SHP77 treated with DMSO at 0.1 percent for 48 hours (cell line): ENCODE measurements around the gene LRP1B.
"Not testable (repeated sequence)": the region's sequence is repeated elsewhere in the genome, so short reads cannot be mapped to it uniquely, and the experiment has no call there.

ENCODE experiments used
- DNase-seq: peaks from one replicate; lab custom pipeline; 2025; lab: John Stamatoyannopoulos, UW

LRP1B gene

DNA sequence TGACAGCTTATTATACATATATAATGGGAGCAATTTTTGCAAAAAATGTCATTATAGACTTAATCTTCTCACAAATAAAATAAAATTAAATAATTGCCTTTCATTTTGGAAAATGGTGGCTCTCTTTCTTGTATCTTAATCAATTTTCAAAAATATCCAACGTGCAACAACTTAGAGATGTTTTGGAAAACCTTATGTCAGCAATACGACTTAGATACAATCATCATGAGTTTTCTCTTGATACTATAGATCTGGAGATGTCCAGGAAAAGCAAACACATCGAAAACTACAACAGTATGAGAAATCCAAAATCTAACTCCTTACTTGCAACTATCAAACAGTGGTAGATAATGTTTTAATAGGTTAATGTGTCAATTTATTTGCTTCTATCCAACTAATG, 1529.0 kb downstream of the LRP1B start:
- DNase-seq = no peak

DNA sequence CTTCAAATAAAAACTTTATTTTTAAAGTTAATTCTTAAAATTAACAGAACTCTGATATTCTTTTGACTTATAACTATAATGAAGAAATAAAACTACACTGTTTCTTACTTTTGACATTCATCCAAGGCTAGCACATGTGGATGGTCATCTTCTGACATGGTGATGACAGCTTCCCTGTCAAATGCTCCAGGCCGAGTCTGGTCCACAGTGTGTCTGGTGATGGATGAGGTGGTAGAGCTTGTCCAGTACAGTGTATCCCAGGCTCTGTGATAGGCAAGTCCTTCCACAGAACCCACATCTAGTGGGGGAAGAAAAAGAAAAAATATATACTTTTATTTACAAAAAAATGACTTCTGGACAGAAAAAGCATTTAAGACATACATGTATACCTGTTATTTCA, 1529.5 kb downstream of the LRP1B start:
- no peak for DNase-seq

GRCh38 chr2:140600116-140600515, 1530.7 kb downstream of the LRP1B start:
- DNase-seq = no peak

GRCh38 chr2:140597836-140598235, 1533.0 kb downstream of the LRP1B start:
- DNase-seq = no peak

- DNase-seq = no peak
These were observed 1533.6 kb downstream of the LRP1B start for GRCh38 chr2:140597205-140597604.

DNA sequence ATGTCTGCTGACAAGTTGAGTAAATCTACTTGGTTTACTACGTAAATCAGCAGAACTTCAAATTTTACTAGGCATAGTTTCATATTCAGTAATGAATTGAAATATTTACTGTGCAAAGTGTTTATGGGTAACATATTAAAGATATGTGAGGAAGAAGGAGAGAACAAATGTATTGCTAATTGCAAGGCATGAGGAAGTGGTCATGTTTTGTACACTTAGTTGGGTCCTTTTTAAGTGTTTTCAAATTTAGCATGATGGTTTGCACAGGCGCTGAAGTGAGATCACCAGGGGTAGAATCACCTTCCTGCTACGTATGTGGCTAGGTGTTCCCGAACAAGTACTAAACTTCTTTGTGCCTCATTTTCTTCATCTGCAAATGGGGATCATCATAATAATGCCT, 1534.4 kb downstream of the LRP1B start:
- no peak for DNase-seq

GRCh38 chr2:140595107-140595506, 1535.7 kb downstream of the LRP1B start:
- no peak for DNase-seq

- DNase-seq = no peak
These were observed 1537.7 kb downstream of the LRP1B start for GRCh38 chr2:140593132-140593531.

DNA sequence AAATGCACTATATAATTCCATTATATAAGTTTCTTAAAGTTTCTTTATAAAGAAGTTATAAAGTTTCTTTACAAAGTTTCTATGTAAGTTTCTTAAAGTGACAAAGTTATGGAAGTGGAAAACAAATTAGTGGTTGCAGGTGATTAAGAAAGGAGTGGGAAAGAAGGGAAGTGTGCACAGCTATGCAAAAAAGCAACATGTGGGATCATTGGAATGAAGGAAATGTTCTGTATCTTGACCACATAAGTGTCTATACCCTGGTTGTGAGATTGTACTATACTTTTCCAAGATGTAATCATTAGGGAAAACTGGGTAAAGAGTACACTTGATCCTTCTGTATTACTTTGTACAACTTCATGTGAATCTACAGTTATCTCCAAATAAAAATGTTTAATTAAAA, 1541.1 kb downstream of the LRP1B start:
- DNase-seq = no peak

DNA sequence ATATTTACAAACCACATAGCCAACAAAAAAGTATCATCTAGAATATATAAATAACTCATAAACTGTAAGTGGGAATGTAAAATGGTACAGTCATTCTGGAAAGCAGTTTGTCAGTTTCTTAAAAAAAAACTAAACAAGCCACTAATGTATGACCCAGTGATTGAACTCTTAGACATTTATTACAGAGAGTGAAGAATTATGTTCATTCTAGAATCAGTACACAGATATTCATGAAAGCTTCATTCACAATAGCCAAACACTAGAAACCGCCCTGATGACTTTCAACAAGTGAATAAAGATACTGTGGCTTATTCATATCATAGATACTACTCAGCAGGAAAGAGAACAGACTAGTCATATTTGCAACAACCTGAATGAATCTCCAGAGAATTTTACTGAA, 1541.5 kb downstream of the LRP1B start:
- no peak for DNase-seq

DNA sequence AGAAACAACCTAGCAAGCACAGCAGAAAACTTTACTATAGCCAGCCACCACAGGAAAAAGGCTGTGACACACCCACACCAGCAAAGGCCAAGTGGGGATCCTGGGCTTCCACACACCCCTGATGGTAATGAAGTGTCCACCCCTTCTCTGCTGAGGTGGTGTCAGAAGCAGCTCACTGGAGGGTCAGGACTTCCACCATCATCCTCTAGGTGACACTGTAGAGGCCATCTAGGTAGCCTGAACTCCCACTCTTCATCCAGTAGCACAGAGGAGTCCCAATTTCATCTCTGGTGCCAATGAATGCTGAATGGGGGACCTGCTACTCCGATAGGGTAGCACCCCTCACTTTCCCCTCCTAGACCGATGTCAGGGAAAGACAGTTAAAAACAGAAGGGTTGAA, 1544.4 kb downstream of the LRP1B start:
- DNase-seq = no peak

- DNase-seq = no peak
These were observed 1545.8 kb downstream of the LRP1B start for GRCh38 chr2:140585016-140585415.

GRCh38 chr2:140584471-140584870, 1546.3 kb downstream of the LRP1B start:
- DNase-seq = no peak

- DNase-seq = peak; percentile 12
These were observed 1550.2 kb downstream of the LRP1B start for GRCh38 chr2:140580532-140581151.

DNA sequence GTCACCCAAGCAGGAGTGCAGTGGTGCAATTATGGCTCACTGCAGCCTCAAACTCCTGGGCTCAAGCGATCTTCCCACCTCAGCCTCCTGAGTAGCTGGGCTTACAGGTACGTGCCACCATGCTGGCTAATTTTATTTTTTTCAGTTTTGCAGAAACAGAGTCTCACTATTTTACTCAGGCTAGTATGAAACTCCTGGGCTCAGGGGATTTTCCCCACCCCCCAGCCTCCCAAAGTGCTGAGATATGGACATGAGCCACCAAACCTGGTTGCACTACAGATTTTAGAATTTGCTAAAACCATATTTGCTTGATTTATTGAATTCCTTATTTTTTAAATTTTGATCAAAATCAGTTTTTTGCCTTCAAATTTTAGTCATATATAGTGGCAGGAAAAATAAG, 1553.4 kb downstream of the LRP1B start:
- no peak for DNase-seq

DNA sequence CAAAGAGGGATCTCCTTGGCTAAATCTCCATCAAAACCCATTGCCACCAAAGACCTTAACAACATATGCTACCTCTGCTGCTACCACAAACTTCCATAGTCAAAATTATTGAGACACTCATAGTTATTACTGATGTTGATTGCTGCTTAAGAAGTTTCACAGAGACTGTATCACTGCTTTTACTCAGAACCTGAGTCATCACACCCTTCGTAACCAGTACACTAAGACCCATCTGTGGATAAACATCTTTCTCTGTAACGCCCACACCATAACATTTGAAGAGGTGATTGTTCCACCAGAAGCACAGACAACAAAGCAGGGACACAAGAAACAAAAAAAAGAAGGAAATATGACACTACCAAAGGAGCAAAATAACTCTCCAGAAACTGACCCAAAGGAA, 1563.1 kb downstream of the LRP1B start:
- DNase-seq = no peak

GRCh38 chr2:140565756-140566155, 1565.1 kb downstream of the LRP1B start:
- no peak for DNase-seq

DNA sequence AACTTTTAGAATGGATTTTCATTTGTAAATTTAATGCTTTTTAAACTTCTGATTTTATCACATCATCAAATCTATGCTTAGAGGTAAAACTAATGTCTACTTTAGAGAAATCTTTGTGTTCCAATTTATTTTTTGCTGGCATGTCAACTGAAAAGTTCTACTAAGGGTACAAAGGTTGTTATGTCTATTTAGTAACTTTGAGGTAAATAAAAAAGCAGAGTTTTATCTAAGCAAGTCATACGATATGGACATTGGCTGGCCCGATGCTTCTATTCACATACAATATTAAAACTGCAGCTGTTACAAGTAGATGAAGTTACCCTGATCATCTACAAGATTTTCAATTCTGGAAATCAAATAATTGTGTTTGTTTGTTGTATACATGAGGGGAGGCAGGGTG, 1575.1 kb downstream of the LRP1B start:
- no peak for DNase-seq

DNA sequence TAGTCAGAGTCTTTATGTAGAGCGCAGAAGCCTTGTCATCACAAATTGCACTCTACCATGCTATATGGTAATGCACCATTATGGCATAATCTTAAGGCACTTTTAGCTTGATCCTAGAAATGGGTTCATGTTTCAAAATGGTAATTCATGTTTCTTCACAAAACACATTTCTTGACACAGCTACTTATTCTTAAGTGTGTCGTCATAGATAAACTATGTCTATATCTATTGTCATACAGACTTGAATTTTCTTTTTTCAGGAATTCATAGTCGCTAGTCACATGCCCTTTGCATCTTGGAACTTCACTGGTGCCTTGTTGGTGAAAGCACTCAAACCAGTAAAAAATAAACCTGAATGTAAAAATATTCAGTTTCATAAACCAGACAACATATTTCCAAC, 1578.2 kb downstream of the LRP1B start:
- DNase-seq = no peak

DNA sequence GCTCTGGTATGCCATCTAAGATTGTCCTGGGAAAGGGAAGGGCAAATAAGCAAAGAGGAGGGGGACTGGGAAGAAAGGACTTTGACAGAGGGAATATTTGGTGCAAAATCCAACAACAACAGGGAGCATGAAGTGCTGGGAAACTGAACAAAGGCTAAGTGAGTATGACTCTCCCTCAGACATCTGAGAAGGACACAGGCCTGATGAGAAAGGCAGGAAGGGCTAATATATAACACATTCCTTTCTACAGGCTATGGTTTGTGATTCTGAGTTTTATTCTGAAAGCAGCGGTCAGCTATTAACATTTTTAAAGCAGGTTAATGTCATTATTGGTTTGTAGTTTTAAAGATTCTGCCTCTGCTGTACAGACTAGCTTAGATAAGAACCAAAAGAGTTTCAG, 1579.5 kb downstream of the LRP1B start:
- no peak for DNase-seq

DNA sequence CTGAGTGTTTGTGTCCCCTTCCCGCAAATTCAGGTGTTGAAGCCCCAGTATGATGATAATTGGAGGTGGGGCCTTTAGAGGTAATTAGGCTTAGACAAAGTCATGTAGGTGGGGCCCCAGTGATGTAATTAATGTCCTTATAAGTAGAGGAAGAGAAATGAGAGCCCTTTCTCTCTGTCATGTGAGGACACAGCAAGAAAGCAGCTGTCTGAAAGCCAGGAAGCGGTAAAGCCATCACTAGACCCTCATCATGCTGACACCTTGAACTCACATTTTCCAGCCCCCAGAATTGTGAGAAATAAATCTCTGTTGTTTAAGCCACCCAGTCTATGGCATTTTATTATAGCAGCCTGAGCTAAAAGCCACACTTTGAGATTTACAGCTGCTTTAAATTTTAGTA, 1580.0 kb downstream of the LRP1B start:
- no peak for DNase-seq

DNA sequence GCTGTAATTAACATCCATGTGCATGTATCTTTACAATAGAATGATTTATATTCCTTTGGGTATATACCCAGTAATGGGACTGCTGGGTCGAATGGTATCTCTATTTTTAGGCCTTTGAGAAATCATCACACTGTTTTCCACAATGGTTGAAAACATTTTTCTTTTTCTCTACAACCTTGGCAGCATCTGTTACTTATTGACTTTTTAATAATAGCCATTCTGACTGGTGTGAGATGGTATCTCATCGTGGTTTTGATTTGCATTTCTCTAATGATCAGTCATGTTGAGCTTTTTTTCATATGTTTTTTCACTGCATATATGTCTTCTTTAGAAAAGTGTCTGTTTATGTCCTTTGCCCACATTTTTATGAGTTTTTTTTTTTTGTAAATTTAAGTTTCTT, 1586.0 kb downstream of the LRP1B start:
- not testable (repeated sequence) for DNase-seq

DNA sequence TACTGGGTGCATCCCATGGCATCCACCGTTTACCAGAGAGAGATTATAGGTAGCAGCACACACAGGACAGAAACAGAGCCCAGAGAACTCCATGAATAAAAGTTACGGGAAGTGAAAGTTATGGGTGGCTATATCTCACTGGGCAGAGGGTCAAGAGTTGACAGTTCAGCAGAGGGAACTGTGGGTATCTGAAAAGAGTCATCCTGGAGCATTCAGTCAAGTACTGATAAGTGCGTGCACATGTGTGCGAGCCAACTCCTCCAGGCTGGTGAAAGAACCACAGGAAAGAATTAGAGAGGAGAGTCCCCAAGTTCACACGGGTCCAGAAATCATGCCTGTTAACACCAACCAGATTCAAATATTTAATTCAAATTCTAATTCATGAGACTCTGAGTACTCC, 1588.2 kb downstream of the LRP1B start:
- no peak for DNase-seq

- DNase-seq = no peak
These were observed 1591.5 kb downstream of the LRP1B start for GRCh38 chr2:140539242-140539875.
